BLaER1 (cell line): ENCODE results near the gene TMEM209.
"Not testable (repeated sequence)": the region's sequence is repeated elsewhere in the genome, so short reads cannot be mapped to it uniquely, and the experiment has no call there.

Experiments used
- H3K27ac ChIP-seq: shearing (Covaris generic); formaldehyde crosslinking; 2 replicates; pipeline ENCODE4 v1.8.1; 2022
- H3K27me3 ChIP-seq: shearing (Covaris generic); formaldehyde crosslinking; 2 replicates; pipeline ENCODE4 v1.8.1; 2022
- H3K36me3 ChIP-seq: shearing (Covaris generic); formaldehyde crosslinking; 2 replicates; pipeline ENCODE4 v1.8.1; 2022
- H3K4me1 ChIP-seq: shearing (Covaris generic); formaldehyde crosslinking; 2 replicates; pipeline ENCODE4 v1.8.1; 2022
- H3K4me2 ChIP-seq: shearing (Covaris generic); formaldehyde crosslinking; 2 replicates; pipeline ENCODE4 v1.8.1; 2022
- H3K4me3 ChIP-seq: shearing (Covaris generic); formaldehyde crosslinking; 2 replicates; pipeline ENCODE4 v1.8.1; 2022
- H3K9ac ChIP-seq: shearing (Covaris generic); formaldehyde crosslinking; 2 replicates; pipeline ENCODE4 v1.8.1; 2022
- H3K9me3 ChIP-seq: shearing (Covaris generic); formaldehyde crosslinking; 2 replicates; pipeline ENCODE4 v1.8.1; 2022
- H4K20me1 ChIP-seq: shearing (Covaris generic); formaldehyde crosslinking; 2 replicates; pipeline ENCODE4 v1.8.1; 2022
- Cebpa-rat ChIP-seq: shearing (Covaris generic); IDR thresholded peaks from 2 replicates; pipeline ENCODE4 v1.8.1; 2022

Gene TMEM209

DNA sequence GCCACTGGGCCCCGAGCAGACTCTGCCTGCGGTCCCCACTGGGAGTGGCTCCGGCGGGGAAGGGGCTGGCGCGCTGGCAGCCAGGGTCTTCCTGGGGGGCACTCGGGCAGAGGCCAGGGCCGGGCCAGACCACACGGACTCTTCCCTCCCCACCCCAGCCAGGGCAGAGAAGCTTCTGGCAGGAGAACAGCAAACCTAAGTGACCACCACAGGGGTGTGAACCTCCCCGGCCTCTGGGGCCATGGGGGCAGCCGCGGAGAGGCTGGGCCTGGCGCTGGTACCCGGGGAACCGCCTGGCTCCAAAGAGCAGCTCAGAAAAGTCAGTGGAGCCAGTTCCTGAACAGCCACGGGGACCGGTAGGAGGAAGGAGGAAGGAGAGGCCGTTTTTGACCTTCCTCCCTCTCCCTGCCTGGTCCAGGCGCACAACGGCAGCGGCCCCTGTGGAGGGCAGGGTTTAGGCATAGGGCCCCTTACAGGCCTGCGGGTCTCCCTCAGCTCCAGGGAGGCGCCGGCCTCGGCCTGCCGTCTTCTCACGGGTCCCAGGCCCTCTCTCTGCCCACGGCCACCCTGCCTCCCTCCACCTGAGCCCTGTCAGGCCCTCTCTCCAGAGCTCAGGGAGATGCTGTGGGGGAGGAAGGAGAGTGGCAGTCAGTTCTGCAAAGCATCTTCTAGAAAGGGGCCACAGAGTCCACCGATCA is 51.8 kb downstream of the TMEM209 start:
- Histone ChIP-seq H4K20me1 (peaks cover 36% of the 10 kb centered on the region), H3K36me3 (no peaks in the 10 kb centered on the region), H3K27me3 (peaks cover 29% of the 10 kb centered on the region), H3K4me1 (peaks cover 59% of the 10 kb centered on the region), H3K9me3 (peaks cover 21% of the 10 kb centered on the region), H3K4me2 (peak overlapping the region; percentile 60), H3K9ac (no peak overlapping the region), H3K4me3 (no peak overlapping the region), H3K27ac (no peak overlapping the region)
- no peak for TF ChIP-seq Cebpa-rat

GRCh38 chr7:130152493-130153210 is 52.6 kb downstream of the TMEM209 start:
- no peak overlapping the region for H3K27ac ChIP-seq
- H3K4me2 ChIP-seq: peak overlapping the region; percentile 60; the same call in 1 of the 2 replicates
- H3K4me3 ChIP-seq: no peak overlapping the region
- peaks cover 21% of the 10 kb centered on the region for H3K9me3 ChIP-seq
- TF ChIP-seq Cebpa-rat: no peak
- peaks cover 29% of the 10 kb centered on the region for H3K27me3 ChIP-seq
- no peaks in the 10 kb centered on the region for H3K36me3 ChIP-seq
- peaks cover 66% of the 10 kb centered on the region for H3K4me1 ChIP-seq
- H4K20me1 ChIP-seq: peaks cover 40% of the 10 kb centered on the region
- no peak overlapping the region for H3K9ac ChIP-seq

GRCh38 chr7:130151591-130152492 is 53.4 kb downstream of the TMEM209 start:
- Histone ChIP-seq H3K4me3 (no peak overlapping the region), H3K27ac (no peak overlapping the region), H3K4me2 (no peak overlapping the region), H3K27me3 (peaks cover 29% of the 10 kb centered on the region), H4K20me1 (peaks cover 35% of the 10 kb centered on the region), H3K4me1 (peaks cover 74% of the 10 kb centered on the region), H3K9ac (no peak overlapping the region), H3K36me3 (no peaks in the 10 kb centered on the region), H3K9me3 (peaks cover 21% of the 10 kb centered on the region)
- TF ChIP-seq Cebpa-rat: peak; percentile 88

- peaks cover 29% of the 10 kb centered on the region for H3K27me3 ChIP-seq
- TF ChIP-seq Cebpa-rat: no peak
- H3K4me2 ChIP-seq: peak overlapping the region; percentile 93
- H3K9ac ChIP-seq: no peak overlapping the region
- peaks cover 78% of the 10 kb centered on the region for H3K4me1 ChIP-seq
- H3K27ac ChIP-seq: no peak overlapping the region
- H4K20me1 ChIP-seq: peaks cover 35% of the 10 kb centered on the region
- H3K9me3 ChIP-seq: peaks cover 13% of the 10 kb centered on the region
- H3K4me3 ChIP-seq: no peak overlapping the region
- no peaks in the 10 kb centered on the region for H3K36me3 ChIP-seq
Measured at GRCh38 chr7:130150587-130150986, 54.6 kb downstream of the TMEM209 start.

DNA sequence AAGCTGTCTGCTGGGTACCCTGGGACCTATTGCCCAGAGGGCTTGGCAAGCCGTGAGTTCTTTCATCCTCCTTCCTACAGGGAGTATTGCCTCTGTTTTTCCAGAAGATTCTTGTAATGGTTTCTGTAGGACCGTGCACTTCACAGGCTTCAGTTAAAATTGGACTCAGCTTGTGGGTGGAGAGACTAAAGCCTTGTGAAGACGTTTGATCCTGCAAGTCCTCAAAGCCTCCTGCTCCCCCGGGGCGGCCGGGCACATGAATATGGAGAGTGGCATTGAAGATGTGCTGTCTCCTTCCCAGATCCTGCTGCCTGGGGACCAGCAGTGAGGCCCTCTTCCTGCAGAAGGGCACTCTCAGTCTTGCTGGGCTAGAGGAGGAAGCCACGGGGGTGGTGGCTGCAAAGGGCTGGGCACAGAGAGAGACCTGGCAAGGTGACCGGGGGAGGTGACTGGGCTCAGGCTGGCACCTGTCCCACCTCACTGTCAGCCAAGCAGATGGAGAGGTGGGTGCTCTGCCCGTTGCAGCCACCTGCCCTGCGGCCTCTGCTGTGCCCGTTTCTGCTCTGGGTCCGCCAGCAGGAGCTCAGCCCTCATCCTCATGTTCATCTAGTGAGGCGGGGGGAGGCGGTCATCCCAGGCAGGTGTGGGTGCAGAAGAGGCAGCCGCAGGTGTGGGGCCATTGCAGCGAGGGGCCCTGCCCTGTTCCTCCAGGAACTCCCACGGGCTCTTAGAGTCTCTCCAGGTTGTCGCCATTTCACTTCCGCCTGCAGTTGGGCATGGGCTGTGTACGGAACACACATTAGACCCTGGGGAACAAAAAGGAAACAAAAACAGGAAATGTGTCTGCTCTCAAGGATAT is 55.7 kb downstream of the TMEM209 start:
- Histone ChIP-seq H3K4me2 (peak overlapping the region; percentile 93), H3K27me3 (peaks cover 19% of the 10 kb centered on the region), H3K27ac (peak overlapping the region; percentile 44; the same call in 1 of the 2 replicates), H4K20me1 (peaks cover 25% of the 10 kb centered on the region), H3K4me1 (peaks cover 72% of the 10 kb centered on the region), H3K4me3 (peak overlapping the region; percentile 42), H3K9ac (no peak overlapping the region), H3K9me3 (peaks cover 8% of the 10 kb centered on the region; the same call in 1 of the 2 replicates), H3K36me3 (no peaks in the 10 kb centered on the region)
- TF ChIP-seq Cebpa-rat: no peak

GRCh38 chr7:130148561-130148960 is 56.6 kb downstream of the TMEM209 start:
- H3K4me3 ChIP-seq: no peak overlapping the region
- peak overlapping the region; percentile 93 for H3K4me2 ChIP-seq
- peaks cover 8% of the 10 kb centered on the region; the same call in 1 of the 2 replicates for H3K9me3 ChIP-seq
- no peaks in the 10 kb centered on the region for H3K36me3 ChIP-seq
- peaks cover 63% of the 10 kb centered on the region for H3K4me1 ChIP-seq
- H3K9ac ChIP-seq: no peak overlapping the region
- H3K27ac ChIP-seq: peak overlapping the region; percentile 8
- H4K20me1 ChIP-seq: peaks cover 18% of the 10 kb centered on the region
- peaks cover 11% of the 10 kb centered on the region for H3K27me3 ChIP-seq
- no peak for TF ChIP-seq Cebpa-rat

DNA sequence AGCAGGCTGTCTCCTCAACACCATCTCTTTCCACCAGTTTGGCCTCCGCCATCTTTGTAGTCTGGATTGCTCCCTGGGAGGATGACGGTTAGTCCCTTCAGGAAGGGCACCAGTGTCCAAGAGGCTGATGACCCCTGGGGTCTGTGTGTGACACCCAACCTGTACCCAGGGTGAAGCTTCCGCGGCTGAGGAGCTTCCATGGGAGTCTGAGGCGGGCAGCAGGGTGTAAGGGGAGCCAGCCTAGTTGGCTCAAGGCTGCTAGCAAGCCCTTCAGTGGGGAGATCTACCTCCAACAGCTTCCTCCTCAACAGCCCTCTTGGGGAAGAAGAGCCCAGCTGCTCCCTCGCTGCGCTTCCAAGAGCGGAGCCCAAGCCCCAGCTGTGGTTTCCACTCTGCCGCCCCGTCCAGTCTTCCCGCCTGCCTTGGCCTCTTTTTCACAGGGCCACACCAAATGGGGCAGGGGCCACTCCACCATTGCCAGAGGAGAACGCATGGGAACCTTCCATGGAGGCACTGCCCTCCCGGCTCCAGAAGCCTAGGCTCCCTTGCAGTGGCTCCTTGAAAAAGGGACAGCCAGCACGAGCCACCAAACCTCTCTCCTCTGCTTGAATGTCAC is 57.4 kb downstream of the TMEM209 start:
- H3K4me2 ChIP-seq: peak overlapping the region; percentile 93
- H4K20me1 ChIP-seq: peaks cover 13% of the 10 kb centered on the region
- TF ChIP-seq Cebpa-rat: no peak
- H3K9ac ChIP-seq: no peak overlapping the region
- H3K27me3 ChIP-seq: peaks cover 4% of the 10 kb centered on the region
- H3K27ac ChIP-seq: peak overlapping the region; percentile 8
- peaks cover 60% of the 10 kb centered on the region for H3K4me1 ChIP-seq
- H3K4me3 ChIP-seq: 0 out of 2 replicates have a peak overlapping the region, but pooled peaks have one; percentile 13
- H3K9me3 ChIP-seq: peaks cover 8% of the 10 kb centered on the region; the same call in 1 of the 2 replicates
- H3K36me3 ChIP-seq: no peaks in the 10 kb centered on the region

- Histone ChIP-seq H3K36me3 (no peaks in the 10 kb centered on the region), H4K20me1 (peaks cover 20% of the 10 kb centered on the region), H3K4me2 (peak overlapping the region; percentile 93), H3K4me1 (peaks cover 66% of the 10 kb centered on the region), H3K9ac (no peak overlapping the region), H3K27ac (no peak overlapping the region), H3K27me3 (peaks cover 4% of the 10 kb centered on the region; the same call in 1 of the 2 replicates), H3K4me3 (no peak overlapping the region), H3K9me3 (peaks cover 8% of the 10 kb centered on the region; the same call in 1 of the 2 replicates)
- no peak for TF ChIP-seq Cebpa-rat
Measured at GRCh38 chr7:130146693-130147405, 58.4 kb downstream of the TMEM209 start.

GRCh38 chr7:130146142-130146541 is 59.1 kb downstream of the TMEM209 start:
- not testable (repeated sequence) for H3K27ac ChIP-seq, H3K9ac ChIP-seq, H3K4me2 ChIP-seq, H3K9me3 ChIP-seq, H3K4me3 ChIP-seq, H3K36me3 ChIP-seq
- Histone ChIP-seq H3K4me1 (peaks cover 68% of the 10 kb centered on the region), H3K27me3 (peaks cover 10% of the 10 kb centered on the region; the same call in 1 of the 2 replicates), H4K20me1 (peaks cover 27% of the 10 kb centered on the region)
